ENCODE measurements around the gene UBE2O.
A peak's percentile ranks its signal among the peaks of the same experiment; 100 is the strongest.

UBE2O gene

GRCh38 chr17:76452660-76453430 lies at the start of gene UBE2O:
Gene UBE2O (minus strand): TSS chr17:76453152. CDS start chr17:76453141, 11 bp downstream.
- peak; percentile 84 for DNase-seq (ENCODE audit: low read depth, low spot score)

DNA sequence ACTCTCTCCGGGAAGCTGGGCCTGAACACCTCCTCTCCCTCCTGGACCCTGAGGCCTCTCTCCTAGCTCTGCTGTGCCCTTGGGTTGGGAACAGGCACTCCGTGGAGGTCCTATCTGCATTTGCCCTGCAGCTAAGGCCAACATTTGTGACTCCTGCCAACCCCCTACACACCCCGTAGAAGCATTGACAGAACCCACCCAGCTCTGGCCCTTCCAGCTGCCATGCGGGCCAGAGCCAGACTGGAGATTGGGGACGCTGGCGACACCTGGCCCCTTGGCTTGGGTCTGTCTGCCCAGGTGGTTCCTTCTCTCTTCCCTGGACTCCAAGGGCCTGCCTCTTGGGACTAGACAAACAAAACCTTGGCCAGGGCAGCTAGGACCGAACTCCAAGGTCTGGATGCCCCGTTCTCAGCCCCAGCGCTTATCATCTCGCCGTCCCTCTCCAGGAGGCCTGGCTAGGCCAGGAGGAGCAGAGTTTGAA lies 48.9 kb upstream of the UBE2O start:
- no peak for DNase-seq (ENCODE audit: low read depth, low spot score)

GRCh38 chr17:76501018-76501826 lies 48.3 kb upstream of the UBE2O start, which contains the start of gene RHBDF2:
Gene RHBDF2 (minus strand): TSS chr17:76501423. CDS start chr17:76481524, 19,899 bp downstream.
- DNase-seq (ENCODE audit: low read depth, low spot score), result peak; percentile 87

DNA sequence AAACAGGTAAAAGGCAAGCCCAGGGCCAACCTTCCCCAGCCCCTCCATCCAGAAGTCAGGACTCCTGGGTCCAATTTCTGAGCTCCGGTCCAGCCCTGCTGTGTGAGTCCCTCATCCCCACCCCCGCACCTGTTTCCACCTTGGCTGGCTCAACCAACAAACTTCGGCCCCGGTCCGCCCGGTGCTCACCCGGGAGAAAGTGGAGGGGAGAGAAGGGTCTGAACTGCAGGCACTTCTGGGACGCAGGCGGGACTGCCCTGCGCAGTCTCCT lies 47.7 kb upstream of the UBE2O start:
- DNase-seq (ENCODE audit: low read depth, low spot score), result no peak

DNA sequence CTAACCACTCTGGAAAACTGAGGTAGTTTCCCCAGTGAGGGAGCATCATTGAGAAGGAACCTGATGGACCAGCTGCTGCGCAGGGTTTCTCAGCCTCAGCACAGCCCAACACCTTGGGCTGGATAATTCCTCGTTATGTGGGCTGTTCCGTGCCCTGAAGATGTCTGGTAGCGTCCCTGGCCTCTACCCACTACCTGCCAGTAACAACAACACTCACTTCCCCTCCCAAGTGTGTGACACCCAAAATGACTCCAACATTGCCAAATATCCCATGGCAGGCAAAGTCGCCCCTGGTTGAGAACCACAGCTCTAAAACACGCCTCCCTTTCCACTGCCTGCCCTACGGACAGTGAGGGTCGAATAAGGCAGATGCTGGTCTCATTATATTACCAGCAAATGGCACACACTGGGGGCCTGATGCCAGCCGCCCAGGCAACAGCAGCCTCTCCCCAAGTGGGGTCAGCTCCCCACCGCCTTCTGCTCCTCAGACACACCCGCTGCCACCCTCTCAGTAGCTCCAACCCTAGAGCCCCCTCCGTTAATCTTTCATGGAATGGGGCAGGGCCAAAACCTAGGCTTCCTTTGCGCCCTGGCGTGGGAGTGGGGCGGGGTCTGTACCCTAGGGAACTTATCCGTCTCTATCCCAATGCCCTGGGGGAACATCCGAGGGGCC lies 47.3 kb upstream of the UBE2O start:
- DNase-seq (ENCODE audit: low read depth, low spot score), result no peak

GRCh38 chr17:76499267-76499667 lies 46.3 kb upstream of the UBE2O start:
- DNase-seq (ENCODE audit: low read depth, low spot score), result no peak

GRCh38 chr17:76498876-76499251 lies 45.9 kb upstream of the UBE2O start:
- no peak for DNase-seq (ENCODE audit: low read depth, low spot score)

- DNase-seq (ENCODE audit: low read depth, low spot score), result no peak
Observed at GRCh38 chr17:76497979-76498875, 45.3 kb upstream of the UBE2O start.

- no peak for DNase-seq (ENCODE audit: low read depth, low spot score)
Observed at GRCh38 chr17:76497699-76497978, 44.7 kb upstream of the UBE2O start.

DNA sequence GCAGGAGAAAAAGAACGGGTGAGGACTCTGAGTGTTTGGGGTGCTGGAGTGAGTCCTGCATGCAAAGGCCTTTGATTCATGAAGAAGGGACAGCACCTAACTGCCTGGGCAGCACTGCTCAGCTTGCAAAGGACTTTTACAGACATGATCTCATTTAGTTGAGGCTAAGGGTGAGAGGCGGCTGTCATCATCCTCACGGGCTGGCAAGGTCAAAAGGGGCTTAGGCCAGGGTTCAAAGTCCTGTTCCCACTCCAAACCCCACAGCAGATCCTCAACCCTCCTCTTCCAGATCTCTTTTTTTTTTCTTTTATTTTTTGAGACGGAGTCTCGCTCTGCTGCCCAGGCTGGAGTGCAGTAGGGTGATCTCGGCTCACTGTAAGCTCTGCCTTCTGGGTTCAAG lies 43.5 kb upstream of the UBE2O start:
- no peak for DNase-seq (ENCODE audit: low read depth, low spot score)

DNA sequence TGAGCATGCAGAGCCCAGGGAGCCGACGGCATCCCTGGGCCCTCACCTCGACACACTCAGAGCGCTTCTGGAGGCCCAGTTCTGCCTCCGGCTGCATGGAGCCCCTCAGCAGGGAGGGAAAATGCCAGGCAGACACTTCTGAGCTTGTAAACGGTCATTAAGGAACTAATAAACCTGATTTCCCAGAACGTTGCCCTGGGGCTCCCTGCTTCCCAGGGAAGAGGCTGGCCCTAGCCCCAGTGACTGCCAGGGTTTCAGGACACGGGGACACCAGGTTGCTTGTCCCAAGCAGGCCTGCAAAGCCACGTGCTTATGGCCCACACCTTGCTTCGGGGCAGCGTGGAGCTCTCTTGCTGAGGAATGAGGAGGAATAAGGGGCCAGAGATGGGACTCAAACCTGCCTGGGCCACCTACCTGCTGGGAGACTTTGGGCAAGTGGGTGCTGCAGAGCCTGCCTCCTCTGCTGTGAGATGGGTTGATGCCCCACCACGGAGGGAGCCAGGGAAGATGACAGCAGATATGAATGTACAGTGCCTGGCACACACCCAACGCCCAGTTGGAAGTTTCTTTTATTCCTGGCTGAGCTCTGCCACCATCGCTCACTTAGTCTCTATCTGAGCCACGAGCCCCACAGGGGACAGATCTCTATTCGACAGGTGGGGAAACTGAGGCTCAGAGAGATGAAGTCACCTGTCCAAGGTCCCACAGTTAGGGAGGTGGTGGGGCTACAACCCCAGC lies 42.9 kb upstream of the UBE2O start:
- DNase-seq (ENCODE audit: low read depth, low spot score), result no peak

- DNase-seq (ENCODE audit: low read depth, low spot score), result no peak
Observed at GRCh38 chr17:76493505-76494167, 40.7 kb upstream of the UBE2O start.

GRCh38 chr17:76492989-76493501 lies 40.1 kb upstream of the UBE2O start:
- DNase-seq (ENCODE audit: low read depth, low spot score), result no peak

GRCh38 chr17:76492123-76492988 lies 39.4 kb upstream of the UBE2O start:
- no peak for DNase-seq (ENCODE audit: low read depth, low spot score)

DNA sequence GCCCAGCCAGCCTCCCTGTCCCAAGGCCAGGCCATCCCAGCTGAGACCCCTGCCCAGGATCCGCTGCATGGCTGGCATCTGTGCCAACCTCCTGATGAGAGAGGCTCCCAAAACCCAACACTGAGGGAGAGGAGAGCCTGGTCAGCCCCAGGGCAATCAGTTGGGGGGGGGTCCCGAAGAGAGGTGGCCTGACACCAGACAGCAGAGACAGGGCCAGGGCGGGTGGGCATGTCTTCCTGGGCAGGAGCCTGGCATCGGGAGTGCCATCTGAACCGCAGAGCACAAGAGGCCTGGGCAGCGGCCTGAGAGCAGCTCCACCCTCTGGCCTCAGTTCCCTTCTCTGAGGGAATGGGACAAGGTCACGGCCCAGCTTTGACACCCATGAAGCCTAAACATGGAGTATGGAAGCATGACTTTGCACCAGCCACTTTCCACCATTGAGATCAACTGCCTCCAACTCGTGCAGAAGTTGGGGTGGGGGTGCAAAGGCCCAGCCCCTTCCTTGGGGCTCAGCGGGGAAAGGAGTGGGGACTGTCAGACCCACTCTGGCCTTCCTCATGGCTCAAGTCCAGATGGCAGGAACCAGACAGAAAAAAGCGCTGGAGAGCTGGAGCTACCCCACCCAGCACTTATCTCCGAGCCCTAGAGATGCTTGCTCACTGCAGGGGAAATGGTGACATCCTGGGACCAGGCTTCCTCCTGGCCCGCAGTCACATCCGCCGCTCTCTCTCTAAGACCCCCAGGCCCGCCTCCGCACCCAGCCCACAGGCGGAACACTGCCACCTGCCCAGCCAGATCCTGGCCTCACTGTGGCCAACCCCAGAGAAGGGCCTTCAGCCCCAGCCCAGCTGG lies 38.5 kb upstream of the UBE2O start:
- no peak for DNase-seq (ENCODE audit: low read depth, low spot score)

GRCh38 chr17:76490112-76490710 lies 37.3 kb upstream of the UBE2O start:
- DNase-seq (ENCODE audit: low read depth, low spot score), result no peak

GRCh38 chr17:76487451-76488192 lies 34.7 kb upstream of the UBE2O start:
- DNase-seq (ENCODE audit: low read depth, low spot score), result no peak
